ENCODE data around the gene GOLGA5.

The GOLGA5 gene

DNA sequence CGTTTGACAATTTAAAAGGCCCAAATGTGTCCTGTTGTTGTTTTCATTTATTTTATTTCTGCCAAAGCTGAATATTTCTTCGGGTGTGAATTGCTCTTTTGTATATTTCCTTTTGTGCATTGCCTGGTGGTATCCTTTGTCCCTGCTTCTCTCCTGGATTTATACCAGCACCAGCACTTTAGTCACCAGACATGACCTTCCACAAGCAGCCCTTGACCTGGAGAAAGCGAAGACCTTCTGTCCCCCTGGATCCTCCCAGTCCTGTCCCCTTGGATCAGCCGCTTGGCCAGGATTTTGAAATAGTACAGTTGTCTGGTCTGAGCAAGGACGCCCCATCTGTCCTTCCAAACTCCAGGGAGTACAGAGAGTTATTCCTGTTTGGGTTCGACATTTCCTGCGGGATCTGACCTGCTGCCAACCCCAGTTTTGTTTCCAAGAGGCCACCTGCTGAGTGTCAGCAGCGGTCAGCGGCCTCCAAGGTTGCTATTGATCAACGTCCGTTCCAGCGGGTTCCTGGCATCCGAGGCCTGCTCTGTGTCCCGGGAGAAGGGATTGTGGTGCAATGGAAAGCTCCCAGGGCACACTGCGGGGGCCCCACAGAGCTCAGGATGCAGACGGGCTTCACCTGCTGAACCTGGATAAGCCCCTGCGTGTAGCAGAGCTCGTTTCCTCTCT, 83.8 kb downstream of the GOLGA5 start:
- DNase-seq (ENCODE audit: low read depth in 2 of 2): no peak

DNA sequence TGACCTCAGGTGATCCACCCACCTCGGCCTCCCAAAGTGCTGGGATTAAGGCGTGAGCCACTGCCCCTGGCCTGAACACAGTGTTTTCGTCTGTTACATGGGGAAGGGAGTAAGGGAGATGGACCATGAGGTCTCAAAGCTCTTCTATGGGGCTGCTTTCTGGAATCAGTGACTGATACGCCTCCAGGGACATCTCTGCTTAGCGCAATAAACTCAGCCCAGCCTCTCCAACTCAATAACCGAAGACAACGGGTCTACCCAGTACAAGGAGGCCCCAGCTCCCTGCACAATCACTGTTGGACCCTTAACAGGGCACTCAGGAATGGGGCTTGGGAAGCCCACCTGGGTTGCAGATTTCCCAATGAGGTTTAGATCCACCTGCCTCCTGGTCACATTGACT, 86.2 kb downstream of the GOLGA5 start:
- DNase-seq (ENCODE audit: low read depth in 2 of 2): no peak

DNA sequence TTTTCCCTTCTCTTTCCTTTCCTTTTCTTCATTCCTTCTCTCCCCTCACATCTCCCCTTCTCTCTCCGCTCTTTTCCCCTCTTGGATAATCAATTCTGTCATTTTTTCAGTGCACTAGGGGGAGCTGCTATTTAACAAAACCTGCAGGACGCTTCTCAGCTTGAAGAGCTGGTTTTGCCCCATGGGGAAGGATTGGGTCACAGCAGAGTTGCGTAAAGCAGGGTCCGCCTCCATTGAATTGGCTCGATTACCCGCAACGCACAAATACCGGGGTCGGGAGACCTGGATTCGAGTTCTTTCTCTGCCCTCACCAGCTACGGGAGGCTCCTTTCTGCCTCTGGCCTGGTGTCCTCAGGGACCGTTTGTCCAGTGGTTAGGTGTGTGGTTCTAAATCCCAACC, 86.7 kb downstream of the GOLGA5 start:
- DNase-seq (ENCODE audit: low read depth in 2 of 2): no peak

DNA sequence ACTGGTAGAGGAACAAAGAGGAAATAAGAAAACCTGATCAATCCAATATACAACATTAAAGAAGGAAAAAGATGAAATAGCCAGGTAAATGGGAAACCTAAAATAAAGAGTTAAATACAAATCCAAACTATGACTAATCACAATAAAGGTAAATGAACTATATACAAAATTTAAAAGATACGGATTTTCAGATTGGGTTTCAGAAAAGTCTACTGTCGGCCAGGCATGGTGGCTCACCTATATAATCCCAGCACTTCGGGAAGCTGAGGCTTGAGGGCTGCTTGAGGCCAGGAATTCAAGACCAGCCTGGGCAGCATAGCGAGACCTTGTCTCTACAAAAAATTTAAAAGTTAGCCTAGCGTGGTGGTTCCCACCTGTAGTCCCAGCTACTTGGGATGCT, 89.0 kb downstream of the GOLGA5 start:
- DNase-seq (ENCODE audit: low read depth in 2 of 2): no peak

DNA sequence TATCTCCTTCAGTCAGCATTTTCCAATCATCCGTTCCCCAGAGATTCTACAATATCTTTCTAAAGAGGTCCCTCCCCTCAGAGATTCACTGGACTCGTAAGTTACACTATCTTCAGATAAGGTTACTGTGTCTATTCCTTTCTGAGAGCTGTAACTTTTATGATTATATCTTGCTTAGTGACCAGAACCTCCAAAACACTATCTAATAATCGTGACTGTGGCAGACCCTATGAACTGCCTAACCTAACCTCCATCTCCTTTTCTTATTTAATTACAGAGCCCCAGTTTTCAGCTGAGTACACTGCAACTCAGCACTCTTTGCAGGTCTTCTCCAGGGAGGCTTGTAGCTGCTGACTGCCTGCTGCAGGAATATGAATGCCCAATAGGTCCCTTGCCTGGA, 90.3 kb downstream of the GOLGA5 start:
- DNase-seq (ENCODE audit: low read depth in 2 of 2): no peak

DNA sequence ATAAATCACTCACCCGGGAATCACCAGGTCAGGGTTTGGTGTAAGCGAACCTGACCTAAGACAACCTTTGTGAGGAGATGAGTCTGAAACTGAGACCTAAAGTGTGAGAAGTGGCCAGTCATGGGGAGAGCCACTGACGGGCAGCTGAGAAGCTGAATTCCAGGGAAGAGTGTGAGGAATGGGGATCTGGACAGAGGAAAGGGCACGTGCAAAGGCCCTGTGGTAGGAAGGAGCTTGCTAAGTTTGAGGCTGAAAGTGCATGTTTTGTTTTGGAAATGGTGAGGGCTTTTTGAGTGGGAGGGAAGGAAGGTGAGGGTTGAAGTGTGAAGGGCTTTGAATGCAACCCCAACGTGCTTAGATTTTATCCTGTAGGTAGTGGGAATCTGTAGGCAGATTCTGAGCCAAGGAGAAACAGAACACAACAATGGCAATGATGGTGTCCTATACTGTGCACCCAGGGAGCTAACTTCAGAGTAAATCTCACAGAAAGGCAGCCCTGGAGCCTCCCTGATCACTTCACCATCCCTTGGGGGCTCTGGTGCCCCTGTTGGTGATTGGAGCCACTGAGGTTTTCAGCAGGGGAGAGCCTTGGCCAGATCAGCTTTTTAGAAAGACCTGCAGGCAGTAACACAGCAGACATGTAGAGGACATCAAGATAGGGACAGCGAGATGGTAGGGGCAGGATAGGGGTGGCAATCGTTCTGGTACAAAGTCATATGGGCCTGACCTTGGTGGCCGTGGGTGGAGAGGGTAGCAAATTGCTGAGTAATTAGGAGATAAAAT, 91.4 kb downstream of the GOLGA5 start:
- no peak for DNase-seq (ENCODE audit: low read depth in 2 of 2)

DNA sequence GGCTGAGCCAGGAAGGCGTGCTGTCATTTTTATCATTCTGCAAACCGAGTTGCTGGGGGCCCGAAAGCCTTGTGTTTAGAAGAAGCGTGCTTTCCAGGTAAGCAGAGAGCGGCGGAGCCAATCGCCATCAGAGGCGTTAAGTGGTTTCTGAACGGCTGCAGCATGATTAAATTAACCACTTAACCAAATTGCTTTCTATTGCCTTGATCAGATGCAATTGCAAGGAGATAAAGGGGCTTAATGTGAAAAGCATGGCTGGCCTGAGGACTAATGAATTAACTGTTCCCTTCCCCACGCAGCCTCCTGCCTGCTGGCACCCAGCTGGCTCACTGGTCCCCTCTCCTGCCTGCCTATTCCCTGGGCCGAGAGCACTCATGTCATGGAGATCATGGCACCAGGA, 92.2 kb downstream of the GOLGA5 start:
- DNase-seq (ENCODE audit: low read depth in 2 of 2): no peak

DNA sequence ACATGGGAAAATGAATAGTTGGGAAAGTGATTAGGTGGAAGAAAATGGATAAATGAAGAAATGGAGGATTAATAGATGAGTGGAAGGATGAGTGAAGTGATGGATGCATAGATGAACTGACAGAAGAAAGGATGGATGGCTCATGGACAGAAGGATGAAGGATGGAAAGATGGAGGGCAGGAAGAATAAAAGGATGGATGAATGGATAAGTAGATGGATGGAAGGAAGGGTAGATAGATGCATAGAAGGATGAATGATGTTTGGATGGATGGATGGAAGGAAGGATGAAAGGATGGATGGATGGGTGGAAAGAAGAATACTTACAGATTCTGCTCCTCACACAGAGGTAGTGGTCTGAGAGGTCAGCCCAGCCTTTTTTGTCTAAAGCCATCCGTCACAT, 93.1 kb downstream of the GOLGA5 start:
- DNase-seq (ENCODE audit: low read depth in 2 of 2): no peak

DNA sequence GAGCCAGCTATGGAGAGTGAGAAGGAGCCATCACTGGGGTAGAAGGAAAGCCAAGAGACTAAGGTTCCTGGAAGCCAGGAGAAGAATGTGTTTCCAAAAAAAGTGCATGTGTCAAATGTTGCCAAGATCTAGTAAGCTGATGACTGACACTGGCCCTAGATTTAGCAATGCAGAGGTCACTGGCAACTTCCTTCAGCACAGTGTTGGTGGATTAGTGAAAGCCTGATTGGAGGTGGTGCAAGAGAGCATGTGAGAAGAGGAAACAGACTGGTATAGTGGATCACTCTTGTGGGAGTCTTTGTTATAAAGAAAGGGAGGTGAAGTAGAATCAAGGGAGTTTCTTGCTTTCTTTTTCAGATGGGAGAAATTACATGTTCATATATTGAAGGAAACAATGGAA, 94.8 kb downstream of the GOLGA5 start:
- no peak for DNase-seq (ENCODE audit: low read depth in 2 of 2)
